Neural cell (in vitro differentiated cells): Measurements from ENCODE around the gene SLFN14. TPM values are rescaled to one million over a fixed set of nuclear protein-coding genes. Genes with fewer than 3 reads are reported as not detected.
"Not testable (repeated sequence)": the region's sequence is repeated elsewhere in the genome, so short reads cannot be mapped to it uniquely, and the experiment has no call there.

ENCODE experiments used
- H2AFZ ChIP-seq: fragments of 200-600, 300-800 bp; sonication (generic), shearing (Covaris generic); 2 replicates; pipeline ENCODE4 v1.6.0; 2014; ENCODE audit warnings: low read depth, mild to moderate bottlenecking, antibody characterized with exemption, low read length, moderate library complexity
- H3F3A ChIP-seq: fragments of 200-600 bp; shearing (Covaris generic); 2 replicates; pipeline ENCODE4 v1.6.1; 2016; ENCODE audit warnings: mild to moderate bottlenecking, moderate library complexity, mixed read lengths, antibody characterized with exemption, low read length; ENCODE audit not compliant: insufficient read depth, poor library complexity, severe bottlenecking
- H3K27ac ChIP-seq: fragments of 200-600, 300-800 bp; sonication (generic), shearing (Covaris generic); 2 replicates; pipeline ENCODE4 v1.5.1; 2014; ENCODE audit warnings: mild to moderate bottlenecking, low read length, moderate library complexity
- H3K27me3 ChIP-seq: fragments of 300-800, 200-600 bp; sonication (generic), shearing (Covaris generic); 2 replicates; pipeline ENCODE4 v1.6.0; 2014; ENCODE audit warnings: mild to moderate bottlenecking, low read depth, low read length, moderate library complexity; ENCODE audit not compliant: insufficient read depth
- H3K36me3 ChIP-seq: fragments of 300-800, 200-600 bp; sonication (generic), shearing (Covaris generic); 2 replicates; pipeline ENCODE4 v1.5.1; 2014; ENCODE audit warnings: mild to moderate bottlenecking, antibody characterized with exemption, low read length, moderate library complexity; ENCODE audit not compliant: insufficient read depth
- H3K4me2 ChIP-seq: fragments of 300-800, 200-600 bp; sonication (generic), shearing (Covaris generic); 2 replicates; pipeline ENCODE4 v1.6.0; 2014; ENCODE audit warnings: mild to moderate bottlenecking, low read length
- H3K4me3 ChIP-seq: fragments of 300-800, 200-600 bp; sonication (generic), shearing (Covaris generic); 2 replicates; pipeline ENCODE4 v1.5.1; 2014; ENCODE audit warnings: mild to moderate bottlenecking, low read length, moderate library complexity
- H3K79me2 ChIP-seq: fragments of 200-600 bp; shearing (Covaris generic); replicated peaks from 2 replicates; pipeline ENCODE4 v1.6.0; 2014; ENCODE audit warnings: mild to moderate bottlenecking, low read length, moderate library complexity; ENCODE audit not compliant: insufficient read depth
- H3K9ac ChIP-seq: fragments of 300-800, 200-600 bp; sonication (generic), shearing (Covaris generic); 2 replicates; pipeline ENCODE4 v1.6.1; 2016; ENCODE audit warnings: mild to moderate bottlenecking, low read length, mixed read lengths
- H3K9me2 ChIP-seq: fragments of 200-600 bp; shearing (Covaris generic); 2 replicates; pipeline ENCODE4 v1.6.1; 2016; ENCODE audit warnings: mild to moderate bottlenecking, low read length, mixed read lengths; ENCODE audit not compliant: insufficient read depth
- H3K9me3 ChIP-seq: fragments of 200-600, 300-800 bp; sonication (generic), shearing (Covaris generic); 2 replicates; pipeline ENCODE4 v1.6.1; 2016; ENCODE audit warnings: mild to moderate bottlenecking, mixed run types, low read length, moderate library complexity, mixed read lengths
- H4K20me1 ChIP-seq: fragments of 200-600 bp; shearing (Covaris generic); 2 replicates; pipeline ENCODE4 v1.6.1; 2016; ENCODE audit warnings: mild to moderate bottlenecking, mixed run types; ENCODE audit not compliant: insufficient read depth
- CTCF ChIP-seq: fragments of 450-650 bp; IDR thresholded peaks from 2 replicates; pipeline ENCODE4 v1.5.1; 2014; ENCODE audit warnings: antibody characterized with exemption, mild to moderate bottlenecking, moderate library complexity; ENCODE audit not compliant: poor library complexity, severe bottlenecking
- EP300 ChIP-seq: fragments of 450-650 bp; conservative IDR thresholded peaks from 2 replicates; pipeline ENCODE4 v1.6.1; 2014; ENCODE audit warnings: antibody characterized with exemption, mild to moderate bottlenecking, moderate library complexity; ENCODE audit not compliant: poor library complexity, severe bottlenecking
- POLR2AphosphoS5 ChIP-seq: IDR thresholded peaks from 2 replicates; pipeline ENCODE4 v1.6.1; 2012
- RAD21 ChIP-seq: fragments of 450-650 bp; conservative IDR thresholded peaks from 2 replicates; pipeline ENCODE4 v1.6.1; 2014; ENCODE audit warnings: antibody characterized with exemption, mild to moderate bottlenecking, moderate library complexity
- REST ChIP-seq: IDR thresholded peaks from 2 replicates; pipeline ENCODE4 v1.6.1; 2012; ENCODE audit warnings: borderline replicate concordance
- SMC3 ChIP-seq: fragments of 450-650 bp; conservative IDR thresholded peaks from 2 replicates; pipeline ENCODE4 v1.6.1; 2014; ENCODE audit warnings: antibody characterized with exemption, mild to moderate bottlenecking, moderate library complexity; ENCODE audit not compliant: poor library complexity
- TAF1 ChIP-seq: IDR thresholded peaks from 2 replicates; pipeline ENCODE4 v1.6.1; 2012; ENCODE audit warnings: low read depth
- polyA plus RNA-seq: library from polyadenylated mRNA; depleted of rRNA; stranded (reverse); fragments of >200 nt; gene quantifications from 2 replicates; pipeline ENCODE4 v1.2.3, GENCODE V29; 2014

Gene SLFN14
- polyA plus RNA-seq, 1 donor from 2014 or later: not detected

GRCh38 chr17:35568561-35568960, 7.9 kb upstream of the SLFN14 start:
- peak overlapping the region; percentile 74 for H3K27ac ChIP-seq
- H2AFZ ChIP-seq: peak overlapping the region; percentile 48
- H3K9me2 ChIP-seq: no peaks in the 10 kb centered on the region
- peaks cover 17% of the 10 kb centered on the region for H3K79me2 ChIP-seq
- no peaks in the 10 kb centered on the region for H3F3A ChIP-seq
- H3K9me3 ChIP-seq: no peaks in the 10 kb centered on the region
- H3K4me3 ChIP-seq: peak overlapping the region; percentile 79
- peak overlapping the region; percentile 78 for H3K9ac ChIP-seq
- H3K4me2 ChIP-seq: peak overlapping the region; percentile 96
- TF ChIP-seq RAD21 (no peak), REST (no peak), POLR2AphosphoS5 (no peak), CTCF (no peak), TAF1 (no peak), EP300 (no peak), SMC3 (no peak)
- H4K20me1 ChIP-seq: no peaks in the 10 kb centered on the region
- H3K27me3 ChIP-seq: no peaks in the 10 kb centered on the region
- H3K36me3 ChIP-seq: no peaks in the 10 kb centered on the region

- Histone ChIP-seq H3K36me3 (no peaks in the 10 kb centered on the region), H3K4me3 (no peak overlapping the region), H2AFZ (no peak overlapping the region), H3K27me3 (no peaks in the 10 kb centered on the region), H3K9me2 (no peaks in the 10 kb centered on the region), H3K9ac (no peak overlapping the region), H4K20me1 (no peaks in the 10 kb centered on the region), H3K27ac (no peak overlapping the region), H3K79me2 (peaks cover 17% of the 10 kb centered on the region), H3F3A (no peaks in the 10 kb centered on the region), H3K4me2 (no peak overlapping the region), H3K9me3 (no peaks in the 10 kb centered on the region)
- TF ChIP-seq EP300 (no peak), RAD21 (no peak), SMC3 (no peak), TAF1 (no peak), POLR2AphosphoS5 (no peak)
These were observed 6.3 kb upstream of the SLFN14 start for GRCh38 chr17:35566968-35567367.

- not testable (repeated sequence) for H3K4me2 ChIP-seq, H3K36me3 ChIP-seq, H2AFZ ChIP-seq, H3K9me3 ChIP-seq, H3K9ac ChIP-seq, H3F3A ChIP-seq, H3K79me2 ChIP-seq, H3K9me2 ChIP-seq, H3K4me3 ChIP-seq, H3K27ac ChIP-seq, H4K20me1 ChIP-seq, H3K27me3 ChIP-seq
These were observed 2.6 kb upstream of the SLFN14 start for GRCh38 chr17:35563181-35563580.
